Spinal cord (tissue), 10 donors: Measurements from ENCODE around the gene DNAH8. TPM values are rescaled to one million over a fixed set of nuclear protein-coding genes. Genes with fewer than 3 reads are reported as not detected.
"Not testable (repeated sequence)": the region's sequence is repeated elsewhere in the genome, so short reads cannot be mapped to it uniquely, and the experiment has no call there.

ENCODE experiments used
- DNase-seq, 6 donors: peaks; one replicate each; pipeline versions ENCODE4 v3.0.0 to v3.0.0-alpha.2; 2013 to 2015; ENCODE audit warnings: low spot score in 6 of 6, low read depth in 4 of 6
- H3K27ac ChIP-seq: one replicate; pipeline ENCODE4 v1.5.1; 2013; ENCODE audit warnings: low read depth, low read length, control low read depth
- H3K27me3 ChIP-seq: one replicate; pipeline ENCODE4 v1.6.1; 2013; ENCODE audit warnings: low read length; ENCODE audit not compliant: control insufficient read depth, insufficient read depth
- H3K36me3 ChIP-seq: one replicate; pipeline ENCODE4 v1.6.1; 2013; ENCODE audit warnings: low read length; ENCODE audit not compliant: control insufficient read depth, insufficient read depth
- H3K4me1 ChIP-seq: one replicate; pipeline ENCODE4 v1.6.1; 2013; ENCODE audit warnings: low read length; ENCODE audit not compliant: control insufficient read depth, insufficient read depth
- H3K4me3 ChIP-seq: one replicate; pipeline ENCODE4 v1.5.1; 2013; ENCODE audit warnings: low read depth, low read length, control low read depth
- H3K9me3 ChIP-seq: one replicate; pipeline ENCODE4 v1.6.1; 2013; ENCODE audit warnings: low read length; ENCODE audit not compliant: control insufficient read depth, insufficient read depth
- WGBS: methylation state at CpG from one replicate; pipeline ENCODE4 v1.1.5; 2013; ENCODE audit warnings: missing lambda C conversion rate; ENCODE audit not compliant: insufficient coverage; 5-methylcytosine and 5-hydroxymethylcytosine counted together
- polyA plus RNA-seq, 2 donors: library from polyadenylated mRNA; unstranded; fragments of 120-200 nt; gene quantifications; one replicate each; pipeline ENCODE4 v1.2.1, GENCODE V29; 2013; ENCODE audit not compliant: insufficient read length in 2 of 2
- total RNA-seq, 2 donors: library from RNA; depleted of rRNA in 1 of 2; stranded (reverse); fragments of 120-200 nt in 1 of 2; fragments of >200 nt in 1 of 2; gene quantifications; one replicate each; pipeline versions ENCODE4 v1.2.3 to v1.2.4, GENCODE V29; 2013 to 2014
- donor health status: healthy.

The DNAH8 gene
- total and polyA plus RNA-seq, 4 donors = 0.03 to 0.17 (median 0.08) TPM

- H3K4me3 ChIP-seq = no peak overlapping the region
- H3K4me1 ChIP-seq = no peaks in the 10 kb centered on the region
- no peaks in the 10 kb centered on the region for H3K9me3 ChIP-seq
- no peak for DNase-seq
- no peaks in the 10 kb centered on the region for H3K36me3 ChIP-seq
- no peak overlapping the region for H3K27ac ChIP-seq
- 50% methylated on average over 1 of the region's 2 CpGs for WGBS
- H3K27me3 ChIP-seq = no peaks in the 10 kb centered on the region
Measured at GRCh38 chr6:38860041-38860440, 144.9 kb downstream of the DNAH8 start.

- H3K4me3 ChIP-seq = no peak overlapping the region
- 100% methylated on average over 1 of the region's 4 CpGs for WGBS
- no peak for DNase-seq
Measured at GRCh38 chr6:38861926-38862401, 146.9 kb downstream of the DNAH8 start.

GRCh38 chr6:38865521-38866174, 150.5 kb downstream of the DNAH8 start:
- Histone ChIP-seq H3K36me3 (no peaks in the 10 kb centered on the region), H3K9me3 (no peaks in the 10 kb centered on the region), H3K27ac (no peak overlapping the region), H3K27me3 (no peaks in the 10 kb centered on the region), H3K4me1 (no peaks in the 10 kb centered on the region), H3K4me3 (no peak overlapping the region)
- WGBS = no CpG with 5 or more reads among the region's 1 CpG
- no peak for DNase-seq

More at GRCh38 chr6:38861926-38862401, 146.9 kb downstream of the DNAH8 start:
- H3K4me1 ChIP-seq = no peaks in the 10 kb centered on the region
- no peaks in the 10 kb centered on the region for H3K36me3 ChIP-seq
- H3K27ac ChIP-seq = no peak overlapping the region
- H3K27me3 ChIP-seq = no peaks in the 10 kb centered on the region
- no peaks in the 10 kb centered on the region for H3K9me3 ChIP-seq

- H3K27me3 ChIP-seq = no peaks in the 10 kb centered on the region
- H3K4me3 ChIP-seq = no peak overlapping the region
- H3K36me3 ChIP-seq = no peaks in the 10 kb centered on the region
- H3K27ac ChIP-seq = no peak overlapping the region
- no peaks in the 10 kb centered on the region for H3K4me1 ChIP-seq
- H3K9me3 ChIP-seq = no peaks in the 10 kb centered on the region
- no peak for DNase-seq
- WGBS = no CpG with 5 or more reads among the region's 2 CpGs
Measured at GRCh38 chr6:38867726-38868125, 152.6 kb downstream of the DNAH8 start.

- no peak overlapping the region for H3K4me3 ChIP-seq
- H3K36me3 ChIP-seq = no peaks in the 10 kb centered on the region
- no peaks in the 10 kb centered on the region for H3K9me3 ChIP-seq
- WGBS = 23% methylated on average over 7 of the region's 15 CpGs
- DNase-seq = peak; percentile 29 to 93 (median 62)
- no peaks in the 10 kb centered on the region for H3K27me3 ChIP-seq
- no peak overlapping the region for H3K27ac ChIP-seq
- peaks cover 4% of the 10 kb centered on the region for H3K4me1 ChIP-seq
Measured at GRCh38 chr6:38871741-38872568, 156.8 kb downstream of the DNAH8 start.

- Histone ChIP-seq H3K27ac (no peak overlapping the region), H3K4me1 (peaks cover 4% of the 10 kb centered on the region), H3K4me3 (no peak overlapping the region), H3K9me3 (no peaks in the 10 kb centered on the region), H3K36me3 (no peaks in the 10 kb centered on the region), H3K27me3 (no peaks in the 10 kb centered on the region)
- DNase-seq = peak in 1 of 6 donors; percentile 25
- 76% methylated on average over 4 of the region's 6 CpGs for WGBS
Measured at GRCh38 chr6:38873001-38873400, 157.9 kb downstream of the DNAH8 start.

- H3K27me3 ChIP-seq, H3K4me3 ChIP-seq, H3K36me3 ChIP-seq, DNase-seq, H3K27ac ChIP-seq, H3K4me1 ChIP-seq, H3K9me3 ChIP-seq: not testable (repeated sequence)
- WGBS = no CpG with 5 or more reads among the region's 1 CpG
Measured at GRCh38 chr6:38873816-38874215, 158.7 kb downstream of the DNAH8 start.

- 28% methylated on average over 4 of the region's 7 CpGs for WGBS
- peak; percentile 31 to 87 (median 72) for DNase-seq
- Histone ChIP-seq H3K27ac (peak overlapping the region; percentile 76), H3K9me3 (no peaks in the 10 kb centered on the region), H3K4me1 (peaks cover 4% of the 10 kb centered on the region), H3K4me3 (no peak overlapping the region), H3K27me3 (no peaks in the 10 kb centered on the region), H3K36me3 (no peaks in the 10 kb centered on the region)
Measured at GRCh38 chr6:38876475-38876874, 161.4 kb downstream of the DNAH8 start.

- peaks cover 4% of the 10 kb centered on the region for H3K4me1 ChIP-seq
- H3K36me3 ChIP-seq = no peaks in the 10 kb centered on the region
- H3K27me3 ChIP-seq = no peaks in the 10 kb centered on the region
- 100% methylated on average over 1 of the region's 3 CpGs for WGBS
- H3K9me3 ChIP-seq = no peaks in the 10 kb centered on the region
- DNase-seq = no peak
- no peak overlapping the region for H3K4me3 ChIP-seq
- H3K27ac ChIP-seq = no peak overlapping the region
Measured at GRCh38 chr6:38877721-38878120, 162.6 kb downstream of the DNAH8 start.
